Mucosa of descending colon (tissue), 3 donors: Measurements from ENCODE around the gene PHRF1. TPM values are rescaled to one million over a fixed set of nuclear protein-coding genes. Genes with fewer than 3 reads are reported as not detected.

Experiments used
- ATAC-seq: fragments of 200-7000 bp; cut with Tn5 transposase; one replicate; pipeline ENCODE4 v1.9.1; 2020; ENCODE audit warnings: mild to moderate bottlenecking, moderate library complexity
- DNase-seq, 3 donors: peaks; one replicate each; pipeline ENCODE4 v3.0.0-alpha.2; 2020
- H3K36me3 ChIP-seq: fragments of 200-600 bp; one replicate; pipeline ENCODE4 v1.8.0; 2021; ENCODE audit warnings: low read depth, mild to moderate bottlenecking
- H3K4me1 ChIP-seq: fragments of 200-600 bp; one replicate; pipeline ENCODE4 v1.8.0; 2021; ENCODE audit warnings: low read depth, mild to moderate bottlenecking
- H3K4me3 ChIP-seq: fragments of 200-600 bp; one replicate; pipeline ENCODE4 v1.8.0; 2021; ENCODE audit warnings: mild to moderate bottlenecking
- H3K9me3 ChIP-seq: fragments of 200-600 bp; one replicate; pipeline ENCODE4 v1.8.0; 2021; ENCODE audit warnings: mild to moderate bottlenecking
- CTCF ChIP-seq: fragments of 200-600 bp; IDR thresholded peaks from one replicate; pipeline ENCODE4 v1.8.0; 2022; ENCODE audit warnings: antibody characterized with exemption, mild to moderate bottlenecking
- intact Hi-C, 2 donors: fragments of 100-400 bp; cut with DNase I in 1 of 2; cut with micrococcal nuclease in 1 of 2; formaldehyde crosslinking; loops; one replicate each; pipeline versions ENCODE4 v1.11.0 to v1.11.1; 2022; cut with DNase I, micrococcal nuclease
- total RNA-seq, 3 donors: library from RNA; stranded (reverse); fragmentation: NEBNext Ultra II Directional in 2 of 3; extraction: Animal tissue kit (Norgen Biotek cat#: 25700) in 2 of 3; gene quantifications; one replicate each; pipeline versions ENCODE4 v1.2.1 to v1.2.4, GENCODE V29; 2021 to 2023
- donor health status: DM: no; HTN: no; CAD: no; lungs with moderate emphysema.
- donor health status: DM: no; HTN: no; CAD: no.
- donor health status: DM: no; HTN: yes; CAD: no.

Gene PHRF1
- total RNA-seq, 3 donors from 2014 or later: 35.0 to 40.2 (median 35.0) TPM

DNA sequence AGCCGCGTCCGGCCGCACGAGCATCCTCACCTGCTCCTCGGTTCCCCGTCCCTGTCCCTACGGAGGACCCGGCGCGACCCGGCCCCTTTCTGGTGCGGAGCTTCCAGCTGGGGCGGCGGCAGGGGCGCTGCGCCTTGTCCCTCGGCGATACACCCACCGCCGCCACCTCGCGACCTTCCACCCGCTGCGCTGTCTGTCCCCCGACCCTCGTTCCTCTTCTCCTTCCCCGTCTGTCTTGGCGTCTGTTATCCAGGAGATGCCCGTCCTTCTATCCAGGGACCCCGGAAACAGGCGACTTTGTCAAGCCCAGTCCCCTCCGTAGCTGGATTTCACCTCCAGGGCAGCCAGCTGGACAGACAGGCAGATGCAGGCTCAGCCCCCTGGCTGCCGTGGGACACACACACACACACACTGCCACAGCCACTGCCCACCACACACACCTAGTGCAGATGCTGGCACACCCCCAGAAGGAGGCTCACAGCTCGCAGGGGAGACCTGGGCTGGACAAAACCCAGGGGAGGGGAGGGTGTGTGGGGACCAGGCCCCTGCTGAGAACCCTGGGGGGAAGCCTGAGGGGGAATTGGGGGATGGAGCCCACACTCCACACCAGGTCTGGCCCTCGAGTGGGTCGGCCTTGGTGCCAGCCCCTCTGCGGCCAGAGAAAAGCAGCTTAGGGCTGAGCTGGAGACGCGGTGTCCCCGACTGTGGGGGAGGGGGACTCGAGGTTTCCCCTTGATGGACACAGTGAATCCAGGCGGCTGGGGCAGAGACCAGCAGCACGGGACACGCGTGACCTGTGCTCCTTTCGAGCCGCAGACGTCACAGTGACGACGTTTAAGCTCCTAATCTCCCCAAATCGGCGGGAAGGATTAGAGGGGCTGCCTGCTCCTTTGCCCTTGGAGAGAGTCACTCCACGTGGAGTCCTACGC, 61.6 kb downstream of the PHRF1 start:
- Histone ChIP-seq H3K9me3 (no peaks in the 10 kb centered on the region), H3K4me3 (no peak overlapping the region), H3K4me1 (peaks cover 9% of the 10 kb centered on the region), H3K36me3 (no peaks in the 10 kb centered on the region)
- no peak for DNase-seq
- intact Hi-C loops: no loop called here
- no peak for ATAC-seq
- no peak for TF ChIP-seq CTCF

DNA sequence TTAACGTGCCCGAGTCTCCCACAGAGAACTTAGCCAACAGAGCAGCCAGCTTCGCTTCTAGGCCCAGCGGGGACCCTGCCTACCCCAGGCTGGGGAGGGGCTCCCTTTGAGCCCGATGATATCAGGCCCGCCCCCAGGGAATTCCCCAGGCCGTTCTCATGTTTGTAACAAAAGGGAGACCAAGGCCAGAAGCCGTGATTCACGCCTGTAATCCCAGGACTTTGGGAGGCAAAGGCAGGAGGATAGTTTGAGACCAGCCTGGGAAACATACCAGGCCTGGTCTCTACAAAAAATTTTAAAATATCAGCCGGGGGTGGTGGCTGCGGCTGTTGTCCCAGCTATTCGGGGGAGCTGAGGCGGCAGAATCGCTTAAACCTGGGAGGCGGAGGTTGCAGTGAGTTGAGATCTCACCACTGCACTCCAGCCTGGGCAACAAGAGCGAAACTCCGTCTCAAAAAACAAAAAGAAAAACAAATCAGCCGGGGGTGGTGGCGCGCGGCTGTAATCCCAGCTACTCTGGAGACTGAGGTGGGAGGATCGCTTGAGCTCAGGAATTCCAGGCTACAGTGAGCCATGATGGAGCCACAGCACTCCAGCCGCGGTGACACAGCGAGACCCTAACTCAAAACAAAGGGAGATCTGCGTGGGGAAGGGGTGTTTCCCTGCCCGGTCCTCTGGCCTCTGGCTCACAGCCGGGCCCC, 62.5 kb downstream of the PHRF1 start:
- Histone ChIP-seq H3K36me3 (no peaks in the 10 kb centered on the region), H3K4me3 (no peak overlapping the region), H3K9me3 (no peaks in the 10 kb centered on the region), H3K4me1 (peaks cover 9% of the 10 kb centered on the region)
- DNase-seq (no peak), ATAC-seq (no peak)
- no peak for TF ChIP-seq CTCF
- intact Hi-C loops: no loop called here

DNA sequence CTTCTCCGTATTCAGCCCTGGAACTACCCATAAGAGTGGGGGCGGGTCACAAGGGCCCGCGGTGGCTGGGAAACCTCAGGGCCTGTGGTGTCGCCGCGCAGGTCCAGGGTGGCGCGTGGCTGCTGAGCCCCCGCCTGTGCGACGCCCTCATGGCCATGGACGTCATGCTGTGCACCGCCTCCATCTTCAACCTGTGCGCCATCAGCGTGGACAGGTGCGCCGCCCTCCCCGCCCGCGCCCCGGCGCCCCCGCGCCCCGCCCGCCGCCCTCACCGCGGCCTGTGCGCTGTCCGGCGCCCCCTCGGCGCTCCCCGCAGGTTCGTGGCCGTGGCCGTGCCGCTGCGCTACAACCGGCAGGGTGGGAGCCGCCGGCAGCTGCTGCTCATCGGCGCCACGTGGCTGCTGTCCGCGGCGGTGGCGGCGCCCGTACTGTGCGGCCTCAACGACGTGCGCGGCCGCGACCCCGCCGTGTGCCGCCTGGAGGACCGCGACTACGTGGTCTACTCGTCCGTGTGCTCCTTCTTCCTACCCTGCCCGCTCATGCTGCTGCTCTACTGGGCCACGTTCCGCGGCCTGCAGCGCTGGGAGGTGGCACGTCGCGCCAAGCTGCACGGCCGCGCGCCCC, 63.2 kb downstream of the PHRF1 start:
- DNase-seq (no peak), ATAC-seq (no peak)
- H3K9me3 ChIP-seq: no peaks in the 10 kb centered on the region
- peaks cover 9% of the 10 kb centered on the region for H3K4me1 ChIP-seq
- H3K4me3 ChIP-seq: no peak overlapping the region
- TF ChIP-seq CTCF: no peak
- intact Hi-C loops: no loop called here
- H3K36me3 ChIP-seq: no peaks in the 10 kb centered on the region

DNA sequence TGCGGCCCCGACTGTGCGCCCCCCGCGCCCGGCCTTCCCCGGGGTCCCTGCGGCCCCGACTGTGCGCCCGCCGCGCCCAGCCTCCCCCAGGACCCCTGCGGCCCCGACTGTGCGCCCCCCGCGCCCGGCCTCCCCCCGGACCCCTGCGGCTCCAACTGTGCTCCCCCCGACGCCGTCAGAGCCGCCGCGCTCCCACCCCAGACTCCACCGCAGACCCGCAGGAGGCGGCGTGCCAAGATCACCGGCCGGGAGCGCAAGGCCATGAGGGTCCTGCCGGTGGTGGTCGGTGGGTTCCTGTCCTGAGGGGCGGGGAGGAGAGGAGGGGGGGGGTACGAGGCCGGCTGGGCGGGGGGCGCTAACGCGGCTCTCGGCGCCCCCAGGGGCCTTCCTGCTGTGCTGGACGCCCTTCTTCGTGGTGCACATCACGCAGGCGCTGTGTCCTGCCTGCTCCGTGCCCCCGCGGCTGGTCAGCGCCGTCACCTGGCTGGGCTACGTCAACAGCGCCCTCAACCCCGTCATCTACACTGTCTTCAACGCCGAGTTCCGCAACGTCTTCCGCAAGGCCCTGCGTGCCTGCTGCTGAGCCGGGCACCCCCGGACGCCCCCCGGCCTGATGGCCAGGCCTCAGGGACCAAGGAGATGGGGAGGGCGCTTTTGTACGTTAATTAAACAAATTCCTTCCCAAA, 63.9 kb downstream of the PHRF1 start:
- peaks cover 9% of the 10 kb centered on the region for H3K4me1 ChIP-seq
- no peak for TF ChIP-seq CTCF
- ATAC-seq: no peak
- no peak overlapping the region for H3K4me3 ChIP-seq
- no peaks in the 10 kb centered on the region for H3K36me3 ChIP-seq
- H3K9me3 ChIP-seq: no peaks in the 10 kb centered on the region
- intact Hi-C loops: no loop called here
- no peak for DNase-seq

DNA sequence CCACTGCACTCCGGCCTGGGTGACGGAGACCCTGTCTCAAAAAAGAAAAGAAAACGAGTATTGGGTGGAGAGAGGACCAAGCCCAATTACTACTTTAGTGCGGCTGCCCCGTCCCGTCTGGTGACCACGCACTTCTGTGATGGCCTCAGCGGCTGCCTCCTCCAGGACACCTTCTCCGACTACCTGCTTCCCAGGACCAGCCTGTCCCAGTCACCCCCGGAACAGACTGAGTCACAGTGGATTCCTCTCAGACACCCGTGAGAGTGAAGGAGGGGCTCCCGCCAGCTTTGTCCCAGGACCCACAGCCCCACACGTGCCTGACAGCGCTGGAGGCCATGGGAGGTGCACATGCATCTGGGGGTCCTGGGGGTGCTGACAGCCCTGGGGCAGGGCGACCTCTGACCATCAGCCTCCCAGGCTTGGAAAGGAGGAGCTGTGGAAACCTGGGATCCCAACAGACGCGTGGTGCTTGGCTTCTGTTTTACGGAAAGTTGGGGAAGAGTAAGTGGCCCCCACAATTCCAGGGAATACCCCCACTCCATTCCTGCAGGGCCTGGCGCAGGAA, 65.6 kb downstream of the PHRF1 start:
- DNase-seq (no peak), ATAC-seq (no peak)
- intact Hi-C loops: no loop called here
- peaks cover 6% of the 10 kb centered on the region for H3K4me1 ChIP-seq
- H3K36me3 ChIP-seq: no peaks in the 10 kb centered on the region
- H3K9me3 ChIP-seq: no peaks in the 10 kb centered on the region
- TF ChIP-seq CTCF: no peak
- H3K4me3 ChIP-seq: no peak overlapping the region
